H1 (cell line): ENCODE measurements around the gene COPZ1.
"Not testable (repeated sequence)": the region's sequence is repeated elsewhere in the genome, so short reads cannot be mapped to it uniquely, and the experiment has no call there.

Source experiments
- CHD1 ChIP-seq: IDR thresholded peaks from 2 replicates; pipeline ENCODE4 v1.6.1; 2012; ENCODE audit warnings: low read depth, low read length, improper control_type of control experiment
- FOSL1 ChIP-seq: IDR thresholded peaks from 2 replicates; pipeline ENCODE4 v1.6.1; 2011; ENCODE audit warnings: mild to moderate bottlenecking, low read depth, low read length, moderate library complexity; ENCODE audit not compliant: insufficient read depth
- JUN ChIP-seq: IDR thresholded peaks from 2 replicates; pipeline ENCODE4 v1.6.1; 2011; ENCODE audit warnings: low read depth, mild to moderate bottlenecking, improper control_type of control experiment, low read length
- KDM1A ChIP-seq: fragments of 200-600, 300-600 bp; sonication (generic); IDR thresholded peaks from 2 replicates; pipeline ENCODE4 v1.7.1; 2016; ENCODE audit warnings: mild to moderate bottlenecking, low read length, borderline replicate concordance
- MAFK ChIP-seq: IDR thresholded peaks from 2 replicates; pipeline ENCODE4 v1.6.1; 2012; ENCODE audit warnings: low read depth, mild to moderate bottlenecking, improper control_type of control experiment, low read length
- POLR2A ChIP-seq, 2 experiments: IDR thresholded peaks; 1 replicate in 1 of 2; 2 replicates in 1 of 2; pipeline ENCODE4 v1.6.1; 2011; ENCODE audit warnings: low read depth in 2 of 2, low read length in 2 of 2, mild to moderate bottlenecking in 2 of 2; ENCODE audit errors: control extremely low read depth in 1 of 2
- POU5F1 ChIP-seq: IDR thresholded peaks from 2 replicates; pipeline ENCODE4 v1.6.1; 2011; ENCODE audit warnings: low read depth, mild to moderate bottlenecking, low read length, moderate library complexity
- RAD21 ChIP-seq, 2 experiments: IDR thresholded peaks in 1 of 2; conservative IDR thresholded peaks in 1 of 2; 2 replicates each; pipeline ENCODE4 v1.6.1; 2011; ENCODE audit warnings: low read depth in 2 of 2, low read length in 2 of 2, improper control_type of control experiment in 1 of 2, inconsistent platforms in 1 of 2, mild to moderate bottlenecking in 1 of 2, moderate library complexity in 1 of 2
- SP1 ChIP-seq: IDR thresholded peaks from 2 replicates; pipeline ENCODE4 v1.6.1; 2011; ENCODE audit warnings: low read depth, low read length
- SP2 ChIP-seq: IDR thresholded peaks from 2 replicates; pipeline ENCODE4 v1.6.1; 2012; ENCODE audit warnings: mild to moderate bottlenecking, low read length, inconsistent platforms
- TAF1 ChIP-seq: IDR thresholded peaks from 2 replicates; pipeline ENCODE4 v1.6.1; 2011; ENCODE audit warnings: mild to moderate bottlenecking, low read depth, low read length
- TCF12 ChIP-seq: IDR thresholded peaks from 2 replicates; pipeline ENCODE4 v1.6.1; 2011; ENCODE audit warnings: low read depth, mild to moderate bottlenecking, low read length
- TF ChIP-seq, protein P1 (sequence below), 3 experiments: IDR thresholded peaks; 1 replicate in 2 of 3; 2 replicates in 1 of 3; pipeline versions ENCODE4 v1.5.1 to v1.6.1; 2011; ENCODE audit warnings: low read length in 3 of 3, mild to moderate bottlenecking in 3 of 3, inconsistent platforms in 2 of 3, low read depth in 1 of 3, moderate library complexity in 1 of 3; ENCODE audit not compliant: insufficient read depth in 1 of 3; ENCODE audit errors: control extremely low read depth in 1 of 3

- TF ChIP-seq KDM1A; POLR2A (IDR thresholded peaks at IDR 0.05; ENCODE audit: control extremely low read depth in 1 of 2, low read depth in 2 of 2, low read length in 2 of 2); TAF1; POU5F1; FOSL1; RAD21 (IDR thresholded peaks at IDR 0.05 in 1 of 2, conservative IDR thresholded peaks at IDR 0.05 in 1 of 2; ENCODE audit: low read depth in 2 of 2, low read length in 2 of 2); SP1; TCF12; CHD1; SP2; MAFK; JUN: not testable (repeated sequence)
- TF ChIP-seq, protein P1, sequence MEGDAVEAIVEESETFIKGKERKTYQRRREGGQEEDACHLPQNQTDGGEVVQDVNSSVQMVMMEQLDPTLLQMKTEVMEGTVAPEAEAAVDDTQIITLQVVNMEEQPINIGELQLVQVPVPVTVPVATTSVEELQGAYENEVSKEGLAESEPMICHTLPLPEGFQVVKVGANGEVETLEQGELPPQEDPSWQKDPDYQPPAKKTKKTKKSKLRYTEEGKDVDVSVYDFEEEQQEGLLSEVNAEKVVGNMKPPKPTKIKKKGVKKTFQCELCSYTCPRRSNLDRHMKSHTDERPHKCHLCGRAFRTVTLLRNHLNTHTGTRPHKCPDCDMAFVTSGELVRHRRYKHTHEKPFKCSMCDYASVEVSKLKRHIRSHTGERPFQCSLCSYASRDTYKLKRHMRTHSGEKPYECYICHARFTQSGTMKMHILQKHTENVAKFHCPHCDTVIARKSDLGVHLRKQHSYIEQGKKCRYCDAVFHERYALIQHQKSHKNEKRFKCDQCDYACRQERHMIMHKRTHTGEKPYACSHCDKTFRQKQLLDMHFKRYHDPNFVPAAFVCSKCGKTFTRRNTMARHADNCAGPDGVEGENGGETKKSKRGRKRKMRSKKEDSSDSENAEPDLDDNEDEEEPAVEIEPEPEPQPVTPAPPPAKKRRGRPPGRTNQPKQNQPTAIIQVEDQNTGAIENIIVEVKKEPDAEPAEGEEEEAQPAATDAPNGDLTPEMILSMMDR (IDR thresholded peaks at IDR 0.05; ENCODE audit: control extremely low read depth in 1 of 3, insufficient read depth in 1 of 3, low read depth in 1 of 3, low read length in 3 of 3), result not testable (repeated sequence)
Measured at GRCh38 chr12:54312309-54312708, 12.6 kb upstream of the COPZ1 start.
